Spleen (tissue), 11 donors: ENCODE measurements around the gene DUSP6. TPM values are rescaled to one million over a fixed set of nuclear protein-coding genes. Genes with fewer than 3 reads are reported as not detected.

Source experiments
- DNase-seq: peaks from one replicate; pipeline ENCODE4 v3.0.0-alpha.2; 2020
- H3K27ac ChIP-seq, 8 donors: fragments of 200-600 bp; sonication (generic) in 7 of 8; 1 replicate in 4 of 8; 2 replicates in 4 of 8; pipeline versions ENCODE4 v1.5.0 to v1.8.0; 2016 to 2021; ENCODE audit warnings: inconsistent platforms in 4 of 8, mild to moderate bottlenecking in 4 of 8, moderate library complexity in 1 of 8
- H3K27me3 ChIP-seq, 7 donors: fragments of 200-600 bp; sonication (generic) in 6 of 7; replicated peaks in 1 of 7; 1 replicate in 4 of 7; 2 replicates in 3 of 7; pipeline versions ENCODE4 v1.5.0 to v1.8.0; 2016 to 2021; ENCODE audit warnings: inconsistent platforms in 3 of 7, mild to moderate bottlenecking in 1 of 7
- H3K36me3 ChIP-seq, 6 donors: fragments of 200-600 bp; sonication (generic) in 5 of 6; 1 replicate in 4 of 6; 2 replicates in 2 of 6; pipeline versions ENCODE4 v1.5.0 to v1.8.0; 2016 to 2021; ENCODE audit warnings: inconsistent platforms in 2 of 6
- H3K4me1 ChIP-seq, 6 donors: fragments of 200-600 bp; sonication (generic) in 5 of 6; 1 replicate in 3 of 6; 2 replicates in 3 of 6; pipeline versions ENCODE4 v1.5.0 to v1.8.0; 2016 to 2021; ENCODE audit warnings: inconsistent platforms in 3 of 6
- H3K4me3 ChIP-seq, 8 donors: fragments of 200-600 bp; sonication (generic) in 7 of 8; 1 replicate in 4 of 8; 2 replicates in 4 of 8; pipeline versions ENCODE4 v1.5.0 to v1.8.0; 2016 to 2021; ENCODE audit warnings: inconsistent platforms in 4 of 8, mild to moderate bottlenecking in 4 of 8, moderate library complexity in 2 of 8
- H3K9me3 ChIP-seq, 8 donors: fragments of 200-600 bp; sonication (generic) in 7 of 8; 1 replicate in 4 of 8; 2 replicates in 4 of 8; pipeline versions ENCODE4 v1.5.0 to v1.8.0; 2016 to 2021; ENCODE audit warnings: inconsistent platforms in 4 of 8
- CTCF ChIP-seq, 11 experiments: fragments of 200-600 bp in 7 of 11; fragments of 450-650 bp in 4 of 11; sonication (generic) in 4 of 11; IDR thresholded peaks in 8 of 11; conservative IDR thresholded peaks in 3 of 11; 1 replicate in 7 of 11; 2 replicates in 4 of 11; pipeline versions ENCODE4 v1.4.0 to v1.8.0; 2016 to 2021; ENCODE audit warnings: antibody characterized with exemption in 11 of 11, inconsistent platforms in 4 of 11, mild to moderate bottlenecking in 1 of 11
- POLR2A ChIP-seq, 3 donors: fragments of 450-650 bp; IDR thresholded peaks; one replicate each; pipeline ENCODE4 v1.5.1; 2017; ENCODE audit warnings: antibody characterized with exemption in 3 of 3, mild to moderate bottlenecking in 1 of 3
- POLR2AphosphoS5 ChIP-seq, 3 donors: sonication (generic); formaldehyde crosslinking; IDR thresholded peaks; one replicate each; pipeline ENCODE4 v1.5.1; 2017; ENCODE audit warnings: antibody characterized with exemption in 3 of 3
- WGBS, 5 donors: extraction: QIAGEN DNeasy Blood & Tissue Kit in 3 of 5; methylation state at CpG; one replicate each; pipeline versions ENCODE4 v1.1.5 to v1.1.7; 2013 to 2018; 5-methylcytosine and 5-hydroxymethylcytosine counted together
- intact Hi-C: fragments of 100-400 bp; cut with DNase I; formaldehyde crosslinking; loops from one replicate; pipeline ENCODE4 v1.15.0; 2023; ENCODE audit warnings: low total_unique reads
- polyA plus RNA-seq, 3 donors: library from polyadenylated mRNA; stranded (reverse); fragments of 200-250 nt; gene quantifications; one replicate each; pipeline ENCODE4 v1.2.1, GENCODE V29; 2013
- total RNA-seq, 7 donors: library from RNA; depleted of rRNA in 3 of 7; stranded (reverse); fragments of >200 nt in 3 of 7; fragmentation: NEBNext Ultra II Directional in 4 of 7; extraction: Animal tissue kit (Norgen Biotek cat#: 25700) in 4 of 7; gene quantifications; one replicate each; pipeline versions ENCODE4 v1.1.0 to v1.2.1, GENCODE V29; 2016 to 2021
- donor health status: healthy with polysubstance abuse.
- donor health status: DM: no; HTN: no; CAD: no; lungs with moderate emphysema.
- donor health status: DM: no; HTN: no; CAD: no.
- donor health status: Bipolar disorder and iron deficiency.
- donor health status: healthy.
- donor health status: DM: no; HTN: no; CAD: no.
- donor health status: DM: yes; HTN: yes; CAD: no.

Gene DUSP6
- total and polyA plus RNA-seq, 10 donors: 34.7 to 193 (median 133) TPM

- H3K4me1 ChIP-seq: no peaks in the 10 kb centered on the region
- no peaks in the 10 kb centered on the region for H3K9me3 ChIP-seq
- no peaks in the 10 kb centered on the region for H3K27me3 ChIP-seq
- TF ChIP-seq POLR2A (IDR thresholded peaks at IDR 0.05) (no peak), POLR2AphosphoS5 (IDR thresholded peaks at IDR 0.05) (no peak), CTCF (IDR thresholded peaks at IDR 0.05 in 8 of 11, conservative IDR thresholded peaks at IDR 0.05 in 3 of 11) (no peak)
- intact Hi-C loops: no loop called here
- DNase-seq: no peak
- H3K27ac ChIP-seq: no peak overlapping the region
- H3K4me3 ChIP-seq: no peak overlapping the region
- peaks cover 0 to 8% (median 0%) of the 10 kb centered on the region in 6 donors for H3K36me3 ChIP-seq
- 70 to 91% (median 75%) methylated on average over 2 of the region's 2 CpGs for WGBS, 5 donors
These were observed 11.8 kb upstream of the DUSP6 start for GRCh38 chr12:89364058-89364457.

- intact Hi-C loops: no loop called here
- Histone ChIP-seq H3K27me3 (no peaks in the 10 kb centered on the region), H3K4me3 (no peak overlapping the region), H3K4me1 (no peaks in the 10 kb centered on the region), H3K9me3 (no peaks in the 10 kb centered on the region), H3K36me3 (peaks cover 0 to 8% (median 0%) of the 10 kb centered on the region in 6 donors), H3K27ac (no peak overlapping the region)
- no peak for TF ChIP-seq CTCF (IDR thresholded peaks at IDR 0.05 in 8 of 11, conservative IDR thresholded peaks at IDR 0.05 in 3 of 11)
- TF ChIP-seq POLR2A (IDR thresholded peaks at IDR 0.05): no peak
- TF ChIP-seq POLR2AphosphoS5 (IDR thresholded peaks at IDR 0.05): no peak
- DNase-seq: no peak
These were observed 11.3 kb upstream of the DUSP6 start for GRCh38 chr12:89363582-89363981.

- DNase-seq: no peak
- H3K27me3 ChIP-seq: no peaks in the 10 kb centered on the region
- WGBS, 5 donors: 77 to 86% (median 83%) methylated on average over 4 of the region's 4 CpGs
- no peak overlapping the region for H3K27ac ChIP-seq
- peaks cover 0 to 8% (median 0%) of the 10 kb centered on the region in 6 donors for H3K36me3 ChIP-seq
- peaks cover 0 to 2% (median 0%) of the 10 kb centered on the region in 6 donors for H3K4me1 ChIP-seq
- TF ChIP-seq POLR2A (IDR thresholded peaks at IDR 0.05) (no peak), CTCF (IDR thresholded peaks at IDR 0.05 in 8 of 11, conservative IDR thresholded peaks at IDR 0.05 in 3 of 11) (no peak), POLR2AphosphoS5 (IDR thresholded peaks at IDR 0.05) (no peak)
- intact Hi-C loops: no loop called here
- no peaks in the 10 kb centered on the region for H3K9me3 ChIP-seq
- no peak overlapping the region for H3K4me3 ChIP-seq
These were observed 10.8 kb upstream of the DUSP6 start for GRCh38 chr12:89363084-89363483.

GRCh38 chr12:89359615-89360014 lies 7.3 kb upstream of the DUSP6 start:
- no peak for DNase-seq
- H3K36me3 ChIP-seq: peaks cover 0 to 8% (median 0%) of the 10 kb centered on the region in 6 donors
- no peak for TF ChIP-seq POLR2AphosphoS5 (IDR thresholded peaks at IDR 0.05)
- TF ChIP-seq POLR2A (IDR thresholded peaks at IDR 0.05): no peak
- TF ChIP-seq CTCF (IDR thresholded peaks at IDR 0.05 in 8 of 11, conservative IDR thresholded peaks at IDR 0.05 in 3 of 11): no peak
- no peaks in the 10 kb centered on the region for H3K27me3 ChIP-seq
- intact Hi-C loops: loop anchor here (10.0 kb wide), 1 partner anchor 305 kb away; no protein-coding TSS in a partner anchor
- no peak overlapping the region for H3K4me3 ChIP-seq
- H3K9me3 ChIP-seq: no peaks in the 10 kb centered on the region
- 91 to 98% (median 95%) methylated on average over 3 of the region's 3 CpGs for WGBS, 5 donors
- H3K27ac ChIP-seq: no peak overlapping the region
- H3K4me1 ChIP-seq: peaks cover 0 to 36% (median 19%) of the 10 kb centered on the region in 6 donors
